Measurements from ENCODE around the gene EYA4.
A peak's percentile ranks its signal among the peaks of the same experiment; 100 is the strongest.

The EYA4 gene

DNA sequence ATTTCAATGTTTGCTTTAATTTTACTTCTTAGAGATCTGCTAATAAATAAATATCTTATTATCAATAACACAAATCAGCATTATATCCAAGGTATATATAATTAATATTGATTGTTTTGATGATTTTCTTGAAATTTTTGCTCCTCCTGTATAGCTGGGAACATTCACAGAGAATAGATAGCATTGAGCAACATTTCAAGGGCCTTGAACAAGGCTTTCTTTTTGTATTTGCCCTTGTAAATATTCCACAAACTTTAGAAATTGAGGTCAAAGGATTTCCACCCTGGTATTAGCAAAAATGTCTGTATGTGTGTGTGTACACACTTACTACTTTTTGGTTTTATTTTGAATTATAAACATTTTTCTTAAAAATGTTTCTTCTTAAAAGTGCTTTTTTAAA, 205.6 kb downstream of the EYA4 start:
- H4K91ac ChIP-seq (ENCODE audit: low read depth, low read length): no peak overlapping the region
- no peak overlapping the region for H2BK120ac ChIP-seq (ENCODE audit: insufficient read depth, low read length, poor library complexity)
- H3K9ac ChIP-seq (ENCODE audit: low read length): no peak overlapping the region

DNA sequence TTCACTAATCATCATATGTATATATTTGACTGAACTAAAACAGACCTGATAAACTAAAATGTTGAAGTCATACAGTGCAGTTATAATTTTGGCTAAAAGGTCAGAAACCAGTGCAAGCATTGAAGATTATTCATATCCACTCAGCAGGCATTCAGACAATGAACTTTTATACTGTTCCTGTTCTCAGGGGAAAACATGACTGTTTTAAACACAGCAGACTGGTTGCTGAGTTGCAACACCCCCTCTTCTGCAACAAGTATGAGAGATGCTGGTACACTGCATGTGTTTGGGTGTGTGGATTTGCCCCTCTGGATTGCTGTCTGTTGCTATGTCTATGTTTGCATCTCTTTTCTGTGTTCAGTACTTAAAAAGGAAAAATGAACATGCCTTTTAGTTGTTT, 206.8 kb downstream of the EYA4 start:
- H3K9ac ChIP-seq (ENCODE audit: low read length): no peak overlapping the region
- H3K79me1 ChIP-seq (ENCODE audit: low read length): no peaks in the 10 kb centered on the region
- H3K4me2 ChIP-seq (ENCODE audit: low read length): no peak overlapping the region
- H3K27ac ChIP-seq (ENCODE audit: low read depth, low read length): no peak overlapping the region
- no peak overlapping the region for H3K4me3 ChIP-seq (ENCODE audit: low read depth, low read length)
- DNase-seq: peak; percentile 25 to 26
- H3K23ac ChIP-seq (ENCODE audit: low read length): no peak overlapping the region
- no peak overlapping the region for H3K4ac ChIP-seq (ENCODE audit: low read depth, low read length)
- no peak overlapping the region for H4K12ac ChIP-seq (ENCODE audit: low read depth, low read length)
- no peaks in the 10 kb centered on the region for H3K27me3 ChIP-seq (ENCODE audit: insufficient read depth, low read length)
- no peak overlapping the region for H4K8ac ChIP-seq (ENCODE audit: low read depth, low read length)
- H3K9me3 ChIP-seq (ENCODE audit: insufficient read depth, low read depth, low read length): no peaks in the 10 kb centered on the region
- no peak overlapping the region for H2BK5ac ChIP-seq (ENCODE audit: low read depth, low read length, poor library complexity)
- no peak overlapping the region for H4K91ac ChIP-seq (ENCODE audit: low read depth, low read length)
- no peaks in the 10 kb centered on the region for H3K4me1 ChIP-seq (ENCODE audit: control insufficient read depth in 1 of 2, insufficient read depth in 2 of 2, low read length in 2 of 2)
- H2BK12ac ChIP-seq (ENCODE audit: low read length): no peak overlapping the region
- H2AK5ac ChIP-seq (ENCODE audit: low read length): no peak overlapping the region
- no peak overlapping the region for H3K14ac ChIP-seq (ENCODE audit: low read length)
- no peak overlapping the region for H3K18ac ChIP-seq (ENCODE audit: low read length)
- H3K36me3 ChIP-seq (ENCODE audit: control insufficient read depth in 1 of 2, insufficient read depth in 2 of 2, low read length in 2 of 2): no peaks in the 10 kb centered on the region
- no peak overlapping the region for H2BK120ac ChIP-seq (ENCODE audit: insufficient read depth, low read length, poor library complexity)
- H3K79me2 ChIP-seq (ENCODE audit: control insufficient read depth, insufficient read depth, low read length, poor library complexity): no peaks in the 10 kb centered on the region
- no peak overlapping the region for H2AFZ ChIP-seq (ENCODE audit: insufficient read depth, low read length, poor library complexity)

More for the DNA sequence above, 205.6 kb downstream of the EYA4 start:
- Histone ChIP-seq H3K14ac (ENCODE audit: low read length) (no peak overlapping the region), H3K23ac (ENCODE audit: low read length) (no peak overlapping the region), H2BK5ac (ENCODE audit: low read depth, low read length, poor library complexity) (no peak overlapping the region), H3K79me1 (ENCODE audit: low read length) (no peaks in the 10 kb centered on the region), H3K36me3 (ENCODE audit: control insufficient read depth in 1 of 2, insufficient read depth in 2 of 2, low read length in 2 of 2) (no peaks in the 10 kb centered on the region), H3K27me3 (ENCODE audit: insufficient read depth, low read length) (no peaks in the 10 kb centered on the region), H3K4me2 (ENCODE audit: low read length) (no peak overlapping the region), H2AFZ (ENCODE audit: insufficient read depth, low read length, poor library complexity) (no peak overlapping the region), H3K79me2 (ENCODE audit: control insufficient read depth, insufficient read depth, low read length, poor library complexity) (no peaks in the 10 kb centered on the region), H3K4me1 (ENCODE audit: control insufficient read depth in 1 of 2, insufficient read depth in 2 of 2, low read length in 2 of 2) (no peaks in the 10 kb centered on the region), H2BK12ac (ENCODE audit: low read length) (no peak overlapping the region), H3K18ac (ENCODE audit: low read length) (no peak overlapping the region), H2AK5ac (ENCODE audit: low read length) (no peak overlapping the region), H3K4ac (ENCODE audit: low read depth, low read length) (no peak overlapping the region), H3K9me3 (ENCODE audit: insufficient read depth, low read depth, low read length) (no peaks in the 10 kb centered on the region), H4K8ac (ENCODE audit: low read depth, low read length) (no peak overlapping the region), H3K27ac (ENCODE audit: low read depth, low read length) (no peak overlapping the region), H4K12ac (ENCODE audit: low read depth, low read length) (no peak overlapping the region), H3K4me3 (ENCODE audit: low read depth, low read length) (no peak overlapping the region)
- DNase-seq: no peak

GRCh38 chr6:133456439-133456838, 215.3 kb downstream of the EYA4 start:
- Histone ChIP-seq H3K4me1 (ENCODE audit: control insufficient read depth in 1 of 2, insufficient read depth in 2 of 2, low read length in 2 of 2) (no peaks in the 10 kb centered on the region), H4K91ac (ENCODE audit: low read depth, low read length) (no peak overlapping the region), H2AFZ (ENCODE audit: insufficient read depth, low read length, poor library complexity) (no peak overlapping the region), H3K27ac (ENCODE audit: low read depth, low read length) (no peak overlapping the region), H3K79me2 (ENCODE audit: control insufficient read depth, insufficient read depth, low read length, poor library complexity) (no peaks in the 10 kb centered on the region), H3K9me3 (ENCODE audit: insufficient read depth, low read depth, low read length) (no peaks in the 10 kb centered on the region), H3K9ac (ENCODE audit: low read length) (no peak overlapping the region), H4K8ac (ENCODE audit: low read depth, low read length) (no peak overlapping the region), H2AK5ac (ENCODE audit: low read length) (no peak overlapping the region), H3K36me3 (ENCODE audit: control insufficient read depth in 1 of 2, insufficient read depth in 2 of 2, low read length in 2 of 2) (no peaks in the 10 kb centered on the region), H2BK12ac (ENCODE audit: low read length) (no peak overlapping the region), H3K4me3 (ENCODE audit: low read depth, low read length) (no peak overlapping the region), H3K23ac (ENCODE audit: low read length) (no peak overlapping the region), H4K12ac (ENCODE audit: low read depth, low read length) (no peak overlapping the region), H3K18ac (ENCODE audit: low read length) (no peak overlapping the region), H3K4me2 (ENCODE audit: low read length) (no peak overlapping the region), H3K4ac (ENCODE audit: low read depth, low read length) (no peak overlapping the region), H2BK5ac (ENCODE audit: low read depth, low read length, poor library complexity) (no peak overlapping the region), H2BK120ac (ENCODE audit: insufficient read depth, low read length, poor library complexity) (no peak overlapping the region), H3K14ac (ENCODE audit: low read length) (no peak overlapping the region), H3K27me3 (ENCODE audit: insufficient read depth, low read length) (no peaks in the 10 kb centered on the region), H3K79me1 (ENCODE audit: low read length) (no peaks in the 10 kb centered on the region)
- DNase-seq: no peak
- WGBS (ENCODE audit: extremely low coverage, insufficient coverage, insufficient read length): no CpG with 5 or more reads among the region's 7 CpGs

DNA sequence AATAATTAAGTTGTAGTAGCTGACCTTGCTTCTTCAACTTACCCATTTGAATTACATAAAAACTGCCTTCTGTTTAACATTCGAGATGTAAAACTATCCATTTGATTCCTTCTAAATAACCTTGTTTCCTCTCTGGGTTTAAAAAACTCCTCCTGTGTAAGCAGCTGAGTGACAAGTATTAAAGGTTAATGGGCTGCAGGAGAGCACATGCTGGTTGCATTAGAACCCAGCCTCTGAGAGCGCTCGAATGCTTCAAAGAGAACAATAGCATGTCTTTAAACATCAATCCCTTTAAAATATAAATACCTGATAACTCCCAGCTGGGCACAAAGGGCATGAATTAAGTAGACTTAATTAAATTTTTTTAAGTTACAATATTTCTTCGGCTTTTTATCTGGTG, 215.8 kb downstream of the EYA4 start:
- no peak overlapping the region for H2BK12ac ChIP-seq (ENCODE audit: low read length)
- H3K79me1 ChIP-seq (ENCODE audit: low read length): no peaks in the 10 kb centered on the region
- no peak overlapping the region for H3K27ac ChIP-seq (ENCODE audit: low read depth, low read length)
- H3K4me3 ChIP-seq (ENCODE audit: low read depth, low read length): no peak overlapping the region
- H4K8ac ChIP-seq (ENCODE audit: low read depth, low read length): no peak overlapping the region
- H3K23ac ChIP-seq (ENCODE audit: low read length): no peak overlapping the region
- H3K9ac ChIP-seq (ENCODE audit: low read length): no peak overlapping the region
- no peak overlapping the region for H4K12ac ChIP-seq (ENCODE audit: low read depth, low read length)
- H3K4me1 ChIP-seq (ENCODE audit: control insufficient read depth in 1 of 2, insufficient read depth in 2 of 2, low read length in 2 of 2): no peaks in the 10 kb centered on the region
- DNase-seq: no peak
- H3K18ac ChIP-seq (ENCODE audit: low read length): no peak overlapping the region
- H3K9me3 ChIP-seq (ENCODE audit: insufficient read depth, low read depth, low read length): no peaks in the 10 kb centered on the region
- H2BK120ac ChIP-seq (ENCODE audit: insufficient read depth, low read length, poor library complexity): no peak overlapping the region
- no peaks in the 10 kb centered on the region for H3K27me3 ChIP-seq (ENCODE audit: insufficient read depth, low read length)
- H3K4ac ChIP-seq (ENCODE audit: low read depth, low read length): no peak overlapping the region
- H2AK5ac ChIP-seq (ENCODE audit: low read length): no peak overlapping the region
- no peak overlapping the region for H3K4me2 ChIP-seq (ENCODE audit: low read length)
- H4K91ac ChIP-seq (ENCODE audit: low read depth, low read length): no peak overlapping the region
- H3K36me3 ChIP-seq (ENCODE audit: control insufficient read depth in 1 of 2, insufficient read depth in 2 of 2, low read length in 2 of 2): no peaks in the 10 kb centered on the region
- no CpG with 5 or more reads among the region's 4 CpGs for WGBS (ENCODE audit: extremely low coverage, insufficient coverage, insufficient read length)
- H2AFZ ChIP-seq (ENCODE audit: insufficient read depth, low read length, poor library complexity): no peak overlapping the region
- no peaks in the 10 kb centered on the region for H3K79me2 ChIP-seq (ENCODE audit: control insufficient read depth, insufficient read depth, low read length, poor library complexity)
- no peak overlapping the region for H3K14ac ChIP-seq (ENCODE audit: low read length)
- H2BK5ac ChIP-seq (ENCODE audit: low read depth, low read length, poor library complexity): no peak overlapping the region

DNA sequence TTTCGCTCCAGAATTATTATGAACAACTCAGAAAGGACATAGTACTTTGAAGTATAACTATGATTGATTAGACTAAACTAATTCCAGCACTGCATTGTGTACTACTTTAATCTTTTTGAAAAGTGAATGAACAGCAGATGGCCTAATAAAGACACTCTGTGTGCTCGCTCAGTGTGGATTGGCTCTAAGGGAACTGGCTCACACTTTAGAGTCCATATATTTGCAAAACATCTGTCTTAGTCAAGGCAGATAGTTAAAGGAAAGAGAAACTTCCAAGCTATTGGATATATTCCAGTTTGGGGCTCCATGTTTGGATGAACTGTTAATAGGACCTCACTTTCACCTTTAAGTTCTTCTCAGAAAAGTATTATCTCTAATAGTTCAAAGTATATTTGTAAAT, 218.9 kb downstream of the EYA4 start:
- no peaks in the 10 kb centered on the region for H3K36me3 ChIP-seq (ENCODE audit: control insufficient read depth in 1 of 2, insufficient read depth in 2 of 2, low read length in 2 of 2)
- no peak overlapping the region for H3K27ac ChIP-seq (ENCODE audit: low read depth, low read length)
- H3K4me3 ChIP-seq (ENCODE audit: low read depth, low read length): no peak overlapping the region
- H3K27me3 ChIP-seq (ENCODE audit: insufficient read depth, low read length): no peaks in the 10 kb centered on the region
- DNase-seq: no peak
- H3K9ac ChIP-seq (ENCODE audit: low read length): no peak overlapping the region
- H2BK5ac ChIP-seq (ENCODE audit: low read depth, low read length, poor library complexity): no peak overlapping the region
- no peak overlapping the region for H2AK5ac ChIP-seq (ENCODE audit: low read length)
- no peaks in the 10 kb centered on the region for H3K4me1 ChIP-seq (ENCODE audit: control insufficient read depth in 1 of 2, insufficient read depth in 2 of 2, low read length in 2 of 2)
- no peaks in the 10 kb centered on the region for H3K79me1 ChIP-seq (ENCODE audit: low read length)
- H3K18ac ChIP-seq (ENCODE audit: low read length): no peak overlapping the region
- no peak overlapping the region for H2BK120ac ChIP-seq (ENCODE audit: insufficient read depth, low read length, poor library complexity)
- no peak overlapping the region for H4K8ac ChIP-seq (ENCODE audit: low read depth, low read length)
- WGBS (ENCODE audit: extremely low coverage, insufficient coverage, insufficient read length): no CpG with 5 or more reads among the region's 2 CpGs
- H3K9me3 ChIP-seq (ENCODE audit: insufficient read depth, low read depth, low read length): no peaks in the 10 kb centered on the region
- H4K12ac ChIP-seq (ENCODE audit: low read depth, low read length): no peak overlapping the region
- no peak overlapping the region for H3K14ac ChIP-seq (ENCODE audit: low read length)
- H2BK12ac ChIP-seq (ENCODE audit: low read length): no peak overlapping the region
- H3K4me2 ChIP-seq (ENCODE audit: low read length): no peak overlapping the region
- no peak overlapping the region for H2AFZ ChIP-seq (ENCODE audit: insufficient read depth, low read length, poor library complexity)
- H3K23ac ChIP-seq (ENCODE audit: low read length): no peak overlapping the region
- H3K4ac ChIP-seq (ENCODE audit: low read depth, low read length): no peak overlapping the region
- H4K91ac ChIP-seq (ENCODE audit: low read depth, low read length): no peak overlapping the region
- no peaks in the 10 kb centered on the region for H3K79me2 ChIP-seq (ENCODE audit: control insufficient read depth, insufficient read depth, low read length, poor library complexity)
